B cell (primary cell): Measurements from ENCODE around the gene SFT2D2.

Experiments
- EZH2 ChIP-seq: IDR thresholded peaks from 2 replicates; pipeline ENCODE4 v1.6.1; 2012; ENCODE audit warnings: borderline replicate concordance, low read depth, mild to moderate bottlenecking, moderate library complexity, low read length; ENCODE audit not compliant: insufficient read depth, poor library complexity, severe bottlenecking
- TF ChIP-seq, protein P1 (sequence below): fragments of 200-600 bp; IDR thresholded peaks from one replicate; pipeline ENCODE4 v1.8.0; 2022; ENCODE audit warnings: antibody characterized with exemption, mild to moderate bottlenecking

DNA sequence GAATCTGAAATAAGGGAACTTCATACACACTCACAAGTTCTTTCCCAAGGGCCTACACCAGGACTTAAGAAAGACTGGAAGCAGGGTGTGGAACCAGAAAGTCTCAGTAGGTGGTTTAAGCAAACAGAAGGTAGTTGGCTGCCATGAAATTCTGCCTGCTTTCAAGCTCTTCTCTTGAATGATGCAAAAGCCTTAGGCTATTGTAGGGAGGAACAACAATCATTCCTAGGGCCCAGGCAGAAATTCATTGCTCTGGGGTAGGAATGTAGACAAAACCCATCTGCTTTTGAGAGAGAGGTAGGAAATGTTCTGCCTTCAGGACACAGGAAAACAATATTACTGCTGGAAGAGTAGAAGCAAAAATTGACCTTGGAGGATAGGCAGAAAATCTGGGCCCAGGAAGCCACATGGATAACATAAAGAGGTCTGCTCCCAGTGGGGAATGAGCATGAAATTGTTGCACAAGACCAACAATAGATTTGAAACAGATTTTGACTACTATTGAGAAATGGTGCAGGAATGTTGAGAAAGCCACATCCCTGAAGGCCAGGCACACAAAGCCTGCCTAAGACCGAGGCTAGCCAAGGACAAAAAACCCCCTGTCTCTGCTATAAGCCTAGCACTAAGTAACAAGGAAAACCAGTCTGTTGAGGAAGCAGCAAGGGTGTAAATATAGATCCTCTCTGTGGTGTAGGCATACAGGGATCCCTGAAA lies 22.7 kb upstream of the SFT2D2 start:
- TF ChIP-seq, protein P1, sequence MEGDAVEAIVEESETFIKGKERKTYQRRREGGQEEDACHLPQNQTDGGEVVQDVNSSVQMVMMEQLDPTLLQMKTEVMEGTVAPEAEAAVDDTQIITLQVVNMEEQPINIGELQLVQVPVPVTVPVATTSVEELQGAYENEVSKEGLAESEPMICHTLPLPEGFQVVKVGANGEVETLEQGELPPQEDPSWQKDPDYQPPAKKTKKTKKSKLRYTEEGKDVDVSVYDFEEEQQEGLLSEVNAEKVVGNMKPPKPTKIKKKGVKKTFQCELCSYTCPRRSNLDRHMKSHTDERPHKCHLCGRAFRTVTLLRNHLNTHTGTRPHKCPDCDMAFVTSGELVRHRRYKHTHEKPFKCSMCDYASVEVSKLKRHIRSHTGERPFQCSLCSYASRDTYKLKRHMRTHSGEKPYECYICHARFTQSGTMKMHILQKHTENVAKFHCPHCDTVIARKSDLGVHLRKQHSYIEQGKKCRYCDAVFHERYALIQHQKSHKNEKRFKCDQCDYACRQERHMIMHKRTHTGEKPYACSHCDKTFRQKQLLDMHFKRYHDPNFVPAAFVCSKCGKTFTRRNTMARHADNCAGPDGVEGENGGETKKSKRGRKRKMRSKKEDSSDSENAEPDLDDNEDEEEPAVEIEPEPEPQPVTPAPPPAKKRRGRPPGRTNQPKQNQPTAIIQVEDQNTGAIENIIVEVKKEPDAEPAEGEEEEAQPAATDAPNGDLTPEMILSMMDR = no peak
- TF ChIP-seq EZH2 = no peak
